Activated T-helper 1 cell treated with Interleukin-2 at 50 U/mL for 16 hours (primary cell): ENCODE data around the gene UNC93B1.
"Not testable (repeated sequence)": the region's sequence is repeated elsewhere in the genome, so short reads cannot be mapped to it uniquely, and the experiment has no call there.

Experiments used
- DNase-seq: peaks from one replicate; pipeline ENCODE4 v3.0.0-alpha.2; 2020; ENCODE audit warnings: low read depth

The UNC93B1 gene

DNA sequence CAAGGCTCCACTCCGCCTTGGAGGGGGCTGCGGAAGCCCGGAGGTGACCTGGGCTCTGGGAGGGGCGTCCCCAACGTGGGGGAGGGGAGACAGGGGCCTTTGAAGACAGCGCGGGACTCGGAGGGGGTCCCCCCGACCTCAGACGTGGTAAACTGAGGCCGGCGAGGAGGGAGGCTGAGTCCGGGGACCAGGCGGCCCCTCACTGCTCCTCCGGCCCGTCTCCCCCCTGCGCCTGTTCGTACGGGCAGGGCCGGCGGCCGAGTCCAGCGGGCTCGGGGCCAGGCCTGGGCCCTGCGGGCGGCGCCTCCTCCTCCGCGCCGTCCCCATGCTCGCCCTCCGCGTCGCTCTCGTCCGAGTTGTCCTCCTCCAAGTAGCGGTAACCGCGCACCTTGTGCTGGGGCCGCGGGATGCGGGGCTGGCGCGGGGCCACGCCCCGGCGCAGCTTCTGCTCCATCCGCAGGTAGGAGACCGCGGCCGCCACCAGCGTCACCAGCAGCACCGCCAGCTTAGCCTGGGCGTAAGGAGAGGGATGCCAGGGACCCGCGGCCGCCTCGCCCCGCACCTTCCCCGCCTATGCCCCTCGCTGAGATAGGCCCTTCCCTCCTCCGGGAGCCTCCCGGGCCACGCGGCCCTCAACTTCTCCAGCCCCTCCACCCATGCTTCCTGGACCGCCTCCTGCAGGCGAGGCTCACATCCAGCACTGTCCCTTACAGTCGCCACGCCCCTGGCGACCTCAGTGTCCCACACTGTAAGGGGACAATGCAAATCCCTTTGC is 12.4 kb downstream of the UNC93B1 start:
- not testable (repeated sequence) for DNase-seq

DNA sequence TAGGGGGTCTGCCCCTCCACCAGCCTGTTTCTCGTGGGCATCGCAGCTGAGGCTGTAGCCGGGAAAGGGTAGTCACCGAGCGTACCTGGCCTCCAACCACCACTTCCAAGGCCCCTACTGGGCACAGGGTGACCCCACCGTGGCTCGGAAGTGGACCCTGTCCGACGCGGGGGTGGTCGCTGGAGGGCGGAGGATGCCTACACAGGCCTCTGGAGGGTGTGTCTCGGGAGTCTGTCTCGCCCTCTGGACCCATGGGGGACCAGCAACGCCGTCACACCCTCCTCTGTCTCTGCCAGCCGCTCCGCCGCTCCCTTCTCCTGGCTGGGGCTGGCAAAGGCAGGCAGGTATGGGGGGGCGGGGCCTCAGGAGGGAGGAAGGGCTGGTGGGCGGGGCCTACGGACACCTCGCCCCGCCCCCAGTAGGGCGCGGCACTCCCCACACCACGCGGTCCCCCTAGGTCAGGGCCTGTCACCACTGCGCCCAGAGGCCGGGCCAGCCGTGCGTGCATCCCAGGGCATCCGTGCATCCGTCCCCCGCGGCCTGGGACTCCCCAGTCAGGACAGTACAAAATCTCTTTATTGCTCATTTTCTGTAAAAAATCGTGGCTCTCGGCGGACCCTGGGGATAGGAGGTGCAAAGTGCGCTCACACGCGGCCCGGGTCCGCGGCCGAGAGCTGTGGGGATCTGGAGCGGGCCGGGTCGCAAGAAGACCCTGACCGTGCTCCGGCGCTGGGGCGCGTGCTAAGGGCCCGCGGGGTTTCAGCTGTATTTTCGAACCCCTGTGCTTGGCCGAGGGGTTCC is 13.2 kb downstream of the UNC93B1 start:
- DNase-seq: not testable (repeated sequence)

DNA sequence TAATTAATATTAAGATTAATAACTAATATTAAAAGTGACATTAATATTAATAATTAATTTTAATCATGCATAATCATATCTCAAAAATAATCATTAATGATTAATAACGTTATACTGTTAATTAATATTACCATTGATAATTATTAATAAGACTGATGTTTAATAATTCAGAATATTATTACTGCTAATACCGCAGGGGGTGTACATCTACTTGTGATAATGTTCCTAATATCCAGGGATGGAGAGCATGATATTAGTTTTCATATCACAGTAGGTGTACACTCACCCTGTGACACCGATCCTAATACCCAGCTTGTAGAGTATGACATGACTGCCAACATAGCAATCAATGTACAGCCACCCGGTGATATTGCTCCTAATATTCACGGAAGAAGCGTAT is 18.6 kb downstream of the UNC93B1 start:
- DNase-seq: not testable (repeated sequence)

DNA sequence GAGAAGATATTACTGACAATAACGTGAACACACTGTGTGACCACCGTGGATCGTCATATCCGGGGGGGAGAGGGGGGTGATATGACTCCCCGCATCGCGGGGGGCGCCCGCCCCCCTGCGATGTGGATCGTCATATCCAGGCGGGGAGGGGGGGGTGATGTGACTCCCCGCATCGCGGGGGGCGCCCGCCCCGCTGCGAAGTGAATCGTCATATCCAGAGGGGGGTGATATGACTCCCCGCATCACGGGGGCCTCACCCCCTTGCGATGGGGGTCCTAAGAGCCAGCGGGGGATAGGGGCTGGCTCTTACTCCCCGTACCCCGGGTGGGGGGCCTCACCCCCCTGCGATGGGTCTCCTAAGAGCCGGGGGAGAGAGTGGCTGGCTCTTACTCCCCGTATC is 19.9 kb downstream of the UNC93B1 start:
- no peak for DNase-seq

DNA sequence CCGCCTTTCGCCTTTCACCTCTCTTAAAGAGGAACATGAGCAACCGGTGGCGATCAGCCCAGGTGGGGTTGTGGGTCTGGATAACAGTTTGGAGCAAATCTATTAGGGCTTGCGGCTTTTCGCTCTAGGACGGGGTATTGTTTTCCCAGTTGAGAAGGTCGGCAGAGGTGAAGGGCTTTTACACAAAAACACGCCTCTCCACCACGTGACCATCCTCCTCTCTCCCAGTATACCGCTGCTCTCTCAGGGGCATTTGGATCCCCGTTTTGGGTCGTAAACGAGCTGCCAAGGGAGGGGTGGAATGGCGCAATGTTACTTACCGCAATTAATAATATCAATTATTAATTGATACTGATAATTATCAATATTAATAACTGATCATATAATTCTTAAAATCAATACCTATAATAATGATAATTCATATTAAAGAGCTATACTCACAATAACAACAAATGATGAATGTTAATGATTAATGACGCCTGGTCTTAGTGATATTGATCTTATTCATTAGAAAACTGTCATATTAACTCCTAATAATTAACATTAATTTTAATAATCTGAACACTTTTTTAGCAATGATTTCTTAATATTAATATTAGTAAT is 21.5 kb downstream of the UNC93B1 start:
- not testable (repeated sequence) for DNase-seq

DNA sequence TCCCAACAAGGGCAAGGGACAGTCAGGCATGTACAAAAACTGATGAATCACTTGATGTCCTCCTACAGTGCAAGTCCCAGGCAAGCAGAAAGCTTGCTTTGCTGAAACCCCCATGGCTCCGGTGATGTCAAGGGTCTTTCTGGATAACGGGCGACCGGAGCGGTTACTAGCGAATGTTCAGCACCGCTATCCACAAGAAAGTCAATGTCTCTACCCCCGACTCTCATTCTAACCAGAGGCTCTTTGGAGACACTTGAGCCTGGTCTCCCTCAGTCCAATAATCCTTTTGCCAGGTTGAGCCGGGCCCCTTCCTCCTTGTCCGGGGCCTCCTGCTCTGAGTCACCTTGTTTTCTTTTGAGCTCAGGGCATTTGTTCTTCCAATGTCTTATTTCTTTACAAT is 22.7 kb downstream of the UNC93B1 start:
- not testable (repeated sequence) for DNase-seq

DNA sequence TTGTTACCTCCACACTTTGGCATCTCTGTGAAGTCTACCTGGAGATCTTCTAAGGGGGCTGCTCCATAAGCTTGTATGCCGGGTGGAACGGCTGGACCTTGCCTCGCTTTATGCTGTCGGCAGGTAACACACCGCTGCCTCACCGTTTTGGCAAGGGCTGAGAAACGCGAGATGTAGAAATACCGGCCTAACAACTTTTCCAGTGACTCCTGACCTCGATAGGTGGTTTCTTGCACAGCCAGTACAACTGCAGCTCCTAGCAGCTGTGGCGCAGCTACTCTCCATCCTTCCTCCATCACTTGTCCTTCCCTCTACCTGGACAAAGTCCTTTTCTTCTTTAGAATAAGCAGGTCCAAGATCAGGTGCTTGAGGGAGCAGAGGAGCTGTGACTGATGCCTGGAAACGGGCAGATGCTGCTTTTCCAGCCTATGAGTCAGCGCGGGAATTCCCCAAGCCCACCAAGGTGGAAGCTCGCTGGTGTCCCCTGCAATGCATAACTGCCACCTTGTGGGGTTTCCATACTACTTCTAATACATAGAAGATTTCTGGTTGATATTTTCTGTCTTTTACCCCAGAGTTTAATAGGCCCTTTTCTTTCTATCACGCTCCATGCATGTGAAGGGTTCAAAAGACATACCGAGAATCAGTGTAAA is 25.0 kb downstream of the UNC93B1 start:
- not testable (repeated sequence) for DNase-seq

DNA sequence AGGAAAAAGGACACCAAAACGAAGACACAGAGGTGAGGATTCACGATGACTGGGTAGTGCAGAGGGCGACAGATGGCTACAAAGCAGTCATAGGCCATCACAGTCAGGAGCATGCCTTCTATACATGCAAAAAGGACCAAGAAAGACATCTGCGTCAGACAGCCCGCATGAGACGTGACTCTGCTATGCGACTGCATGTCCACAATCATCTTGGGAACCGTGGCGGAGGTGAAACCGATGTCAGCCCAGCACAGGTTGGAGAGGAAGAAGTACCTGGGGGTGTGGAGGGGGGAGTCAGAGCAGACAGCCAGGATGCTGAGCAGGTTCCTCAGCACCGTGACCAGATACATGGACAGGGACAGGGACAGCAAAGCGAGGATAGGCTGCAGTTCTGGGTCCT is 29.2 kb downstream of the UNC93B1 start:
- DNase-seq: not testable (repeated sequence)

DNA sequence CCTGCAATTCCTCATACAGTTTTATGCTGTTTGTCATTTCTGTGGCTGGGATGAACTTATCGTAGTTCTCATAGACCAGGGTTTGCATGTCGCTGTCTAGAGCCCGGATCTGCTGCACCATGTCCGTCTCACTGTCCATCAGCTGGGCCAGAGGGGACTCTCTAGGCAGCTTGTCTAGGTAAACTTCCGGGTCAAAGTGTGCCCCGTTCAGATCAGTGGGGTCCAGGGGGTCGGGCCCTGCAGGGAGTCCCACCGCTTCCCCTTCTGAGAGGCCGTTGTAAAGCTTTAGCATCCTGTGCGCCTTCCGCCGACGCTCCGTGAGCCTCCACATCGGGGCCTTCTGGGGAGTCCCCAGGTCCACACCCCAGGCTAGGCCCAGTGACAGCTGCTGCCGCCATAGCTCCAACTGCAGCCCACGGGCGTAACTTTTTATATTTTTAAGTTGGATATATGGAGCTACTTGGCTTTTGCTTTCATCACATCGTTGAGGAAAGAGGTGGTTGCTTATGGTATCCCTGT is 38.0 kb downstream of the UNC93B1 start:
- DNase-seq: not testable (repeated sequence)

DNA sequence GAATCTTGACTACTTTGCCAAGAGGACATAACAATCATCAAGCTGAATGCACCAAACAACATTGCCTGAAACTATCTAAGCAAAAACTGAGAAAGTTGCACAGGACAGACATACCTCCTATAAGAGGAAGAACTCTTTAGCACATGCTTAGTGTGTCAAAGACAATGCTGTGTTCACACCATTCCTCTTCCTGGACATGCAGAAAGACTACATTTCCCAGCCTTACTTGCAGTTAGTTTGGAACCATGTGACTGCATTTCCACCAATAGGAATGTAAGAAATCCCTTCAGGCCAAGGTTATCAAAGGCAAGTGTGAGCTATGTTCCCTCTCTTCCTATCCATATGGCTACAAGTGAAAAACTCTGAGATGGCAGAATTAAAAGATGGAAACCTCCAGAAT is 39.2 kb downstream of the UNC93B1 start:
- DNase-seq: not testable (repeated sequence)

DNA sequence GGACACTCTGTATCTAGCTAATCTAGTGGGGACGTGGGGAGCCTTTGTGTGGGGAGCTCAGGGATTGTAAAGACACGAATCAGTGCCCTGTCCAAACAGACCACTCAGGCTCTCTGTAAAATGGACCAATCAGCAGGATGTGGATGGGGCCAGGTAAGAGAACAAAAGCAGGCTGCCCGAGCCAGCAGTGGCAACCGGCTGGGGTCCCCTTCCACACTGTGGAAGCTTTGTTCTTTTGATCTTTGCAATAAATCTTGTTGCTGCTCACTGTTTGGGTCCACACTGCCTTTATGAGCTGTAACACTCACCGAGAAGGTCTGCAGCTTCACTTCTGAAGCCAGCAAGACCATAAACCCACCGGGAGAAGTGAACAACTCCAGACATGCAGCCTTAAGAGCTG is 40.0 kb downstream of the UNC93B1 start:
- not testable (repeated sequence) for DNase-seq

DNA sequence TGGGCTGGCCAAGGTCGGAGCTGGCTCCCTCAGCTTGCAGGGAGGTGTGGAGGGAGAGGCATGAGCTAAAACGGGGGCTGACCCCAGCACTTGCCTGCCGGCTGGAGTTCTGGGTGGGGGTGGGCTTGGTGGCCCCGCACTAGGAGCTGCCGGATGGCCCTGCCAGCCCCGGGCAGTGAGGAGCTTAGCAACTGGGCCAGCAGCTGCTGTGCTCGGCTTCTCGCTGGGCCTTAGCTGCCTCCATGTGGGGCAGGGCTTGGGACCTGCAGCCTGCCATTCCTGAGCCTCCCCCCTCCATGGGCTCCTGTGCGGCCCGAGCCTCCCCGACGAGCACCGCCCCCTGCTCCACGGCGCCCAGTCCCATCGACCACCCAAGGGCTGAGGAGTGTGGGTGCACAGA is 40.7 kb downstream of the UNC93B1 start:
- DNase-seq: not testable (repeated sequence)

DNA sequence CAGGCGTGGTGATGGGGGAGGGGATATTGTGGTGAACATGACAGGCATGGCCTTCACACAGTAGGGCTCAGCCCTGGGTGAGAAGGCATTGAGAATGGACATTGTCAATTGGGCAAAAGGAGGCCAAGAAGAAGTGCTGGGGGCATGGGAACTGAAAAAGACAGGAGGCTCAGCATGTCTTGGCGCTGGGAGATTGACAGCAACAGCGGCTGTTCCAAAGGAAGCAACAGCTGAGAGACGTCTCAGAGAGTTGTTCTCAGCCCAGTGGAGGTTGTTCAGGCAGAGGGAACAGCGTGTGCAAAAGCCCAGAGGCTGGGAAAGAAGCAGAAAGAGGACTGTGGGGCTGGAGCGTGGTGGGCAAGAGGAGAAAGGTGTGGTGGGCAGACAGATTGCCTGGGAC is 47.7 kb downstream of the UNC93B1 start:
- DNase-seq: not testable (repeated sequence)

DNA sequence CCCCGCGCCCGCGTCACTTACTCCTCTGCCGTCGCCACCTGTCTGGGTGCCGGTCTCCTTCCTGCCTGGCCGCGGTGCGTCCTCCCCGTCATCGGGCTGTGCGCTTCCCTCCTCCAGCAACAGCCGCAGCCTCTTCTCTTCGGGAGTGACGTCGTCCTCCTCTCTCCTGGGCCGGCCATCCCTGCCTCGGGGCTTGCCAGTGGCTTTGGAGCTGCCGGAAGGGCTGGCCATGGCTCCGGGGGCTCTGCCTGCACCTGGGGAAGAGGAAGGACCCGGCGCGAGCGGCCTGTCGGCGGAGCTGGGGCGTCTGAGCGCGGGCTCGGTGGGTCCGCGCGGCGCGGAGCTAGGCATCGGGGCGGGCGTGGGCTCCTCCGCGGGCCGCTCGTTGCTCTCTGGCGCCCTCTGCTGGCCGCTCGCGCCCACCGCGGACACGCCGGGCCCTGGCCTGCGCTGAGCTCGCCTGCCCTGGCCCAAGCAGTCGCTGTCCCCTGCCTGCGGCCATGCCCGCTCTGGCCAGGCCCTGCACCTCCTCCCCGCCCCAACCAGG is 48.4 kb downstream of the UNC93B1 start:
- DNase-seq: peak; percentile 67

DNA sequence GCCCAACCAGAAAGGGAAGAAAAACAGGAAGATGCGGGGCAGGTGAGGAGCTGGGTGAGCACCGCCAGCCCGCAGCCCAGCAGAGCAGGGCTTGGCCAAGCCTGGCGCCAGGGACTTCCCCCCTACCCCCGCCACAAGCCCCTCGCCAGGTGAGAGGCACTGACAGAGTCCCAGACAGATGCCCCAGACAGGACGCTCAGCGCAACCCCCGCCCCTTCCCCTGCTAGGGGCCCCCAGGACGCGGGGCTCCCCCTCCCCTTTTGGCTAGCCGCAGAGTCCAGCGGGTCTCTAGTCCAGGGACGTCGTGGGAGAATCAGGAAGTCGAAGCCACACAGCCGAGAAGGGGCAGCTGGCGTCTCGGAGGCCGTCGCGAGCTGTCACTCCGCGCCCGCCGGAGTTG is 48.9 kb downstream of the UNC93B1 start:
- DNase-seq: not testable (repeated sequence)

DNA sequence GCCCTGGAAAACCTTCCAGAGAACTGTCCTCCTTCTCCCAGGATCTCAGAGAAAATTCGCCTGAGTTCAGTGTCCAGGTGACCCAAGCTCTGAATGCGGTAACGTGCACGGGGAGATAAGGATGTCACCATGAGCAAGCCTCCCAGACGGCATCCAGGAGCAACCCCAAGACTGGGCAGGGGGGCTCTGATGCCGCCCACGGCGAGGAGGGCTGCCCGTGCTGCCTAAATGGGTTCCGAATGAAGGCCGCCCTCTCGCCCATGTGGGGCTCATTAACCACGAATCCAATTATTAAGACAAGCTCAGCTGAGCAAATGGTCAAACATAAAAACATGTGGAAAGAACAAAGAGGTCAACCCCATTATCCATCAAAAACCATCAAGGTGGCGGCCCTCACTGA is 49.6 kb downstream of the UNC93B1 start:
- not testable (repeated sequence) for DNase-seq

DNA sequence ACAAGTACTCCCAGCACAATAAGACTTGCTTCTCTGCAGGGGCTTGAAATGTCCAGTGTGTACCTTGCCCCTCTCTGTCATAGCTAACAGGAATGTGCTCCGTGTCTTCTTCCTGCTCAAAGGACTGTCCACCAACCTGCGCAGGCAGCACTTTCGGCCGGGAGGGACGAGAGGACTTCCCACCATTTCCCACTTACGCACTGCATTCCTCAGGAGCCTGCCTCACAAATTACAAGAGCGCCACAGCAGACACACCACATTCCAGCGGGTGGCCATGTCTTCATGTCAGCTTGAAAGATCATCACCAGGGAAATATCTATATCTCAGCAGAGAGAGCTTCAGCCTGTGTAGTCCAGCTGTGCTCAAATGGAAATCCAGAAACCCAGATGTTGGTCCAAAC is 53.2 kb downstream of the UNC93B1 start:
- not testable (repeated sequence) for DNase-seq

DNA sequence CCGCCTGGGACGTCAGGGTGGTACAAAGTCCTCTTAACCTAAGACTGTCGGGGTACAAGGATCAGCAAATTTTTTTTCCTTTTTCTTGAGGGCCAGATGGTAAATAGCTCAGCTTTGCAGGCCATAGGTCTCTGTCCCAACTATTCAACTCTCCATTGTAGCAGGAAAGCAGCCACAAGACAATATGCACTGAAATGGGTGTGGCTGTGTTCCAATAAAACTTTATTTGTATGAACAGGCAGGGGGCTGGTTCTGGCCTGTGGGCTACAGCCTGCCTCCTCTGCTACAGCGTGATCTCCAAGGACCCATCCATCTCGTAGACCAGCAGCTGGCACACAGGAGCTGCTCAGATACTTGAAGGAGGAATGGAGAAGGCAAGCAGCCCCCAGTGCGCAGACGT is 56.1 kb downstream of the UNC93B1 start:
- not testable (repeated sequence) for DNase-seq

DNA sequence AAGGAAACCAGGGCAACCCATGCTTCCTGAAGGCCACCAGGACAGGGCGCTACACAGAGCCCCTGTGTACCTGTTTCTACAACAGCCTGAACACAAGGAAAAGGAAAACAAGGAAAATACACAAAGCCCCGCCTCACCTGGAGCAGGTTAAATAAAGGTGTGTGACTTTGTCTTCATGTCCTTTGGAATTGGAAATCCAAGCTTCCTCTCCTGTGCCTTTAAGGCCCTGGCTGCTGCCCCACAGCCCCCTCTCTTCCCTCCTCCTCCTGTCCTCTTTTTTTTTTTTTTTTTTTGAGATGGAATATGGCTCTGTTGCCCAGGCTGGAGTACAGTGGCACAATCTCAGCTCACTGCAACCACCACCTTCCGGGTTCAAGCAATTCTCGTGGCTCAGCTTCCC is 57.5 kb downstream of the UNC93B1 start:
- DNase-seq: not testable (repeated sequence)

DNA sequence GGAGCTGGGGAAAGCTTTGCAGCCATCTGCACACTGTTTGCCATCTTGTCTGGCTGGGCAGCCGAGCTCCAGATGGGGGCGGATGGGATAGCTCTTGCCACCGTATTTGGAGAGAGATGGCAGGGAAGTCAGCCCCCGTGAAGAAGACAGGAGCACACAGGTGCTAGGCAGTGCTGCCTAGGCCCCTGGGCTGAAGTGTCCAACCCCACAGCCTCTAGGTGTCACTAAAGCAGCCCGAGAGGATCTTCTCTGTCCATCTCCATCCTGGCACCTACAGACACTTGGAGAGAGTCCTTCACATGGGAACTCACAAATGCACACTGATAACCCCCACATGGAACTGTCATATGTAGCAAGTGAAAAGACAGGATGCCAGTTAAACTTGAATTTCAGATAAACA is 60.5 kb downstream of the UNC93B1 start:
- not testable (repeated sequence) for DNase-seq
